H9 (cell line): ENCODE measurements around the gene CBX1. TPM values are rescaled to one million over a fixed set of nuclear protein-coding genes. Genes with fewer than 3 reads are reported as not detected.

Experiments used
- DNase-seq: peaks from one replicate; pipeline ENCODE4 v3.0.0-alpha.2; 2017
- H2AFZ ChIP-seq: one replicate; pipeline ENCODE4 v1.6.1; 2013; ENCODE audit warnings: mild to moderate bottlenecking, low read length, control low read depth, moderate library complexity
- H2AK5ac ChIP-seq: 2 replicates; pipeline ENCODE4 v1.6.1; 2013; ENCODE audit warnings: low read length, control low read depth, mixed read lengths; ENCODE audit not compliant: insufficient read length
- H2BK120ac ChIP-seq: one replicate; pipeline ENCODE4 v1.6.1; 2013; ENCODE audit warnings: low read depth, mild to moderate bottlenecking, low read length, control low read depth, inconsistent platforms; ENCODE audit not compliant: poor library complexity, severe bottlenecking
- H2BK12ac ChIP-seq: 2 replicates; pipeline ENCODE4 v1.6.1; 2013; ENCODE audit warnings: low read length, control low read depth, mixed read lengths, low read depth; ENCODE audit not compliant: insufficient read length
- H2BK15ac ChIP-seq: 2 replicates; pipeline ENCODE4 v1.6.1; 2013; ENCODE audit warnings: low read depth, low read length, control low read depth
- H2BK20ac ChIP-seq: one replicate; pipeline ENCODE4 v1.6.1; 2013; ENCODE audit warnings: low read depth, mild to moderate bottlenecking, low read length, control low read depth, inconsistent platforms; ENCODE audit not compliant: poor library complexity, severe bottlenecking
- H2BK5ac ChIP-seq: 2 replicates; pipeline ENCODE4 v1.6.1; 2013; ENCODE audit warnings: low read length, control low read depth, mixed read lengths; ENCODE audit not compliant: insufficient read length
- H3K14ac ChIP-seq: 2 replicates; pipeline ENCODE4 v1.6.1; 2013; ENCODE audit warnings: low read length, control low read depth; ENCODE audit not compliant: insufficient read depth
- H3K18ac ChIP-seq: 2 replicates; pipeline ENCODE4 v1.6.1; 2013; ENCODE audit warnings: low read depth, mild to moderate bottlenecking, mixed read lengths, low read length, control low read depth; ENCODE audit not compliant: insufficient read length
- H3K23ac ChIP-seq: 2 replicates; pipeline ENCODE4 v1.6.1; 2013; ENCODE audit warnings: low read length, control low read depth, mixed read lengths, low read depth; ENCODE audit not compliant: insufficient read length
- H3K23me2 ChIP-seq: 2 replicates; pipeline ENCODE4 v1.6.1; 2013; ENCODE audit warnings: low read depth, mild to moderate bottlenecking, mixed read lengths, low read length, control low read depth; ENCODE audit not compliant: insufficient read length, poor library complexity, severe bottlenecking
- H3K27ac ChIP-seq: 2 replicates; pipeline ENCODE4 v1.5.1; 2013; ENCODE audit warnings: low read length, control low read depth, mixed read lengths, low read depth; ENCODE audit not compliant: insufficient read length
- H3K27me3 ChIP-seq: 2 replicates; pipeline ENCODE4 v1.6.1; 2013; ENCODE audit warnings: low read length, control low read depth, inconsistent platforms; ENCODE audit not compliant: insufficient read depth
- H3K4ac ChIP-seq: 2 replicates; pipeline ENCODE4 v1.6.1; 2013; ENCODE audit warnings: low read depth, mild to moderate bottlenecking, control low read depth, inconsistent platforms, low read length, moderate library complexity
- H3K4me1 ChIP-seq: 2 replicates; pipeline ENCODE4 v1.6.1; 2013; ENCODE audit warnings: low read length, control low read depth, inconsistent platforms; ENCODE audit not compliant: insufficient read depth
- H3K4me2 ChIP-seq: 2 replicates; pipeline ENCODE4 v1.6.1; 2013; ENCODE audit warnings: low read length, control low read depth, mixed read lengths; ENCODE audit not compliant: insufficient read length, insufficient read depth
- H3K56ac ChIP-seq: 2 replicates; pipeline ENCODE4 v1.6.1; 2013; ENCODE audit warnings: low read depth, mild to moderate bottlenecking, mixed read lengths, low read length, control low read depth; ENCODE audit not compliant: insufficient read length
- H3K79me1 ChIP-seq: 2 replicates; pipeline ENCODE4 v1.6.1; 2013; ENCODE audit warnings: low read depth, mild to moderate bottlenecking, moderate library complexity, low read length, control low read depth, inconsistent platforms; ENCODE audit not compliant: insufficient read depth, poor library complexity, severe bottlenecking
- H3K79me2 ChIP-seq: 2 replicates; pipeline ENCODE4 v1.6.1; 2013; ENCODE audit warnings: low read length, control low read depth, inconsistent platforms; ENCODE audit not compliant: insufficient read depth
- H3K9ac ChIP-seq: 2 replicates; pipeline ENCODE4 v1.6.1; 2013; ENCODE audit warnings: low read length, control low read depth, mixed read lengths; ENCODE audit not compliant: insufficient read length; ENCODE audit errors: extremely low read depth
- H3K9me3 ChIP-seq: one replicate; pipeline ENCODE4 v1.6.1; 2013; ENCODE audit warnings: low read depth, low read length, inconsistent platforms; ENCODE audit not compliant: control insufficient read depth
- H3T11ph ChIP-seq: one replicate; pipeline ENCODE4 v1.6.1; 2013; ENCODE audit warnings: mild to moderate bottlenecking, low read length, control low read depth, inconsistent platforms
- H4K20me1 ChIP-seq: one replicate; pipeline ENCODE4 v1.6.1; 2013; ENCODE audit not compliant: control insufficient read depth, insufficient read length, insufficient read depth
- H4K5ac ChIP-seq: 2 replicates; pipeline ENCODE4 v1.6.1; 2013; ENCODE audit warnings: low read depth, mild to moderate bottlenecking, mixed read lengths, low read length, control low read depth; ENCODE audit not compliant: insufficient read length
- H4K8ac ChIP-seq: replicated peaks from 2 replicates; pipeline ENCODE4 v1.6.1; 2013; ENCODE audit warnings: low read length, control low read depth, mixed read lengths, low read depth; ENCODE audit not compliant: insufficient read length
- H4K91ac ChIP-seq: 2 replicates; pipeline ENCODE4 v1.6.1; 2013; ENCODE audit warnings: low read depth, mild to moderate bottlenecking, moderate library complexity, mixed read lengths, low read length, control low read depth; ENCODE audit not compliant: insufficient read length
- H3K27ac Mint-ChIP-seq, 3 experiments: 2 replicates in 2 of 3; 3 replicates in 1 of 3; pipeline ENCODE4 v1.8.0; 2020 to 2021; ENCODE audit warnings: mixed read lengths in 3 of 3, mild to moderate bottlenecking in 1 of 3, moderate library complexity in 1 of 3
- H3K27me3 Mint-ChIP-seq: 2 replicates; pipeline ENCODE4 v1.8.0; 2021; ENCODE audit warnings: low read depth, mild to moderate bottlenecking, moderate library complexity, mixed read lengths
- H3K36me3 Mint-ChIP-seq, 3 experiments: 2 replicates in 2 of 3; 3 replicates in 1 of 3; pipeline ENCODE4 v1.8.0; 2020 to 2021; ENCODE audit warnings: low read depth in 3 of 3, mixed read lengths in 3 of 3; ENCODE audit not compliant: insufficient read depth in 1 of 3
- H3K4me1 Mint-ChIP-seq, 2 experiments: 2 replicates each; pipeline ENCODE4 v1.8.0; 2020; ENCODE audit warnings: mixed read lengths in 2 of 2
- H3K4me3 Mint-ChIP-seq, 2 experiments: 2 replicates in 1 of 2; 3 replicates in 1 of 2; pipeline ENCODE4 v1.8.0; 2020 to 2021; ENCODE audit warnings: mild to moderate bottlenecking in 2 of 2, mixed read lengths in 2 of 2, moderate library complexity in 1 of 2
- H3K9me3 Mint-ChIP-seq, 2 experiments: 2 replicates in 1 of 2; 3 replicates in 1 of 2; pipeline ENCODE4 v1.8.0; 2020; ENCODE audit warnings: mild to moderate bottlenecking in 2 of 2, mixed read lengths in 2 of 2, moderate library complexity in 1 of 2
- CTCF ChIP-seq: fragments of 200-600 bp; sonication (generic); conservative IDR thresholded peaks from 3 replicates; pipeline ENCODE4 v1.8.0; 2021; ENCODE audit warnings: antibody characterized with exemption, mild to moderate bottlenecking
- WGBS: extraction: QIAGEN DNeasy Blood & Tissue Kit; methylation state at CpG from one replicate; pipeline ENCODE4 v1.1.7; 2013; ENCODE audit warnings: missing lambda C conversion rate, low lambda C conversion rate, mixed read lengths; ENCODE audit not compliant: insufficient read length; ENCODE audit errors: extremely low coverage; 5-methylcytosine and 5-hydroxymethylcytosine counted together
- total RNA-seq: library from RNA; stranded (reverse); gene quantifications from 2 replicates; pipeline ENCODE4 v1.2.1, GENCODE V29; 2021

CBX1 gene
- total RNA-seq, 1 experiment from 2014 or later: 155 TPM

GRCh38 chr17:48113201-48113676 is 12.0 kb upstream of the CBX1 start:
- peaks cover 7 to 8% of the 10 kb centered on the region in 2 experiments for H3K4me1 Mint-ChIP-seq
- Histone ChIP-seq H3K18ac (no peak overlapping the region), H3K79me2 (peaks cover 8% of the 10 kb centered on the region; the same call in 1 of the 2 replicates)

More at GRCh38 chr17:48113201-48113676, 12.0 kb upstream of the CBX1 start:
- no CpG with 5 or more reads among the region's 5 CpGs for WGBS
- H4K5ac ChIP-seq: no peak overlapping the region
- H2BK12ac ChIP-seq: no peak overlapping the region
- H2BK20ac ChIP-seq: no peak overlapping the region
- H4K20me1 ChIP-seq: no peaks in the 10 kb centered on the region
- no peak overlapping the region for H3K4me2 ChIP-seq
- Mint-ChIP-seq H3K9me3 (no peaks in the 10 kb centered on the region), H3K27ac (no peak overlapping the region), H3K36me3 (peaks cover 8 to 36% (median 34%) of the 10 kb centered on the region in 3 experiments; a peak in 6 of 7 replicates), H3K4me3 (no peak overlapping the region), H3K27me3 (no peaks in the 10 kb centered on the region)
- H3K56ac ChIP-seq: no peak overlapping the region
- no peak overlapping the region for H2BK5ac ChIP-seq
- H3K23ac ChIP-seq: no peak overlapping the region
- no peak overlapping the region for H2BK120ac ChIP-seq
- no peak overlapping the region for H3T11ph ChIP-seq
- TF ChIP-seq CTCF: no peak
- H3K9ac ChIP-seq: no peak overlapping the region
- H2AFZ ChIP-seq: no peak overlapping the region
- no peak for DNase-seq
- no peak overlapping the region for H3K14ac ChIP-seq
- peaks cover 4% of the 10 kb centered on the region; the same call in 1 of the 2 replicates for H3K4me1 ChIP-seq
- H3K9me3 ChIP-seq: no peaks in the 10 kb centered on the region
- no peak overlapping the region for H4K8ac ChIP-seq
- no peak overlapping the region for H3K27ac ChIP-seq
- H3K27me3 ChIP-seq: no peaks in the 10 kb centered on the region
- H3K79me1 ChIP-seq: peaks cover 4% of the 10 kb centered on the region
- H3K23me2 ChIP-seq: peaks cover 3% of the 10 kb centered on the region
- H3K4ac ChIP-seq: no peak overlapping the region
- no peak overlapping the region for H2BK15ac ChIP-seq
- H2AK5ac ChIP-seq: no peak overlapping the region
- H4K91ac ChIP-seq: no peak overlapping the region
